GM18502 (cell line): ENCODE results near the gene NOP9.

Experiments
- ATAC-seq: cut with Tn5 transposase; IDR thresholded peaks from one replicate; pipeline ENCODE4 v1.9.1; 2021; ENCODE audit warnings: mild to moderate bottlenecking; ENCODE audit not compliant: unreplicated experiment, poor library complexity

Gene NOP9

DNA sequence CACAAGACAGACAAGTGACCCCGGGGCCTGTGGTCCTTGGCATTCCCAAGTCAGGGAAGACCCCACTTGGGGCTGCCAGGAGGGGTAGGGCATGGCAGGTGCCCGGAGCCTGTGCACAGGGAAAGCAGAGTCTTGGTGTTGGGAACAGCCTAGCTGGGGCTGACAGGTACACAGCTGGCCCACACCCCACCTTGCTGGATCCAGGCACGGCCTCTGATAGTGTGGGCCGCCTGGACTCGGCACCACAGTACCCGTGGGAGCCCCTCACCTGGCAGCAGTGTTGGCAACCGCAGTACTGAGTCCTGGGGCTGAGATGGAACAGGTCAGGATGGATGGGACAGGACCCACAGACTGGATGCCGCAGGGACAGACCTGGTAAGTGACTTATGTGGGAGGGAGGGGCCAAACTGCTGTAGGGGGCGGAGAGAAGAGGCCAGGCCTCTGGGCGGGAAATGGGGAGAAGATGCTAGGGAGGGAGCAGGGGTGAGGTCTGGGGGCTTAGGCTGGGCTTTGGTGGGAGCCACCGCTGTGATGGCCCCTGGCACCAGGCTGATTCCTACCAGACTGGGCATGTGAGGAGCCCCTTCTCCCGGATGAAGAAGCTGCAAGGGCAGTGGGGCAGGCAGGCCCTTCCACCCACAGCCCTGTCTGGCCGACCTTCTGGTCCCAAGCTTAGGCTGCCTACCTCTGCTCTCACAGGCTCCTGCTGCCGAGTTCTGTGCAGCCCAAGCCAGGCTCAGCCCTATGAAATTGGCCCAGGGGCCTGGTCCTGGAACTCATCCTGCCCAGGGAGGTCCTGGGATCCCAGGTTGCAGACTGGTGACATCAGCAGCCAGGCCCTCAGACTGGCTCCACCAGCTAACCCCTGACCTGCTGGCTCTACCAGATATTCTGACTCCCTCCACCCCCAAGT, 36.6 kb upstream of the NOP9 start, which contains the start of gene TGM1:
TGM1 (minus strand) TSS at position 357 of the 913 bp plus-strand sequence. CDS start 825 bp downstream, outside the sequence.
- ATAC-seq = no peak

DNA sequence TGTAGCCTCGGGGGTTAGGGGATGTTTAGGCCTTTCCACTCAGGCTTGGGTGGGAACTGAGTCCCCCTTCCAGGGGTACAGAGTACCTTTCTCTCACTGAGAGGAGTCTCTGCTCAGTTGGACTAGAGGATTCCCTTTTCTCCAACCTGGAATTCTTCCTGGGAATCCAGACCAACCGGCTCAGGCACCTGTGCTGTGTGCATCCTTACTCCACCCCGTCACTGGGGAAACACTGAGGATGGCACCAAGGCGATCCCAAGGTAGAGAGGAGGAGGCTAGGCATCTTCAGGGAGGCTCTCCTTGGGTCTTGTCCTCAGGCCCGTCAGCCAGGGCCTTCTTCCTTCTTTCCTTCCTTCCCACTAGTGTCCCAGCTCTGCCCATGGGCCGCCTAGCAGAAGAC, 35.8 kb upstream of the NOP9 start:
- ATAC-seq = no peak

DNA sequence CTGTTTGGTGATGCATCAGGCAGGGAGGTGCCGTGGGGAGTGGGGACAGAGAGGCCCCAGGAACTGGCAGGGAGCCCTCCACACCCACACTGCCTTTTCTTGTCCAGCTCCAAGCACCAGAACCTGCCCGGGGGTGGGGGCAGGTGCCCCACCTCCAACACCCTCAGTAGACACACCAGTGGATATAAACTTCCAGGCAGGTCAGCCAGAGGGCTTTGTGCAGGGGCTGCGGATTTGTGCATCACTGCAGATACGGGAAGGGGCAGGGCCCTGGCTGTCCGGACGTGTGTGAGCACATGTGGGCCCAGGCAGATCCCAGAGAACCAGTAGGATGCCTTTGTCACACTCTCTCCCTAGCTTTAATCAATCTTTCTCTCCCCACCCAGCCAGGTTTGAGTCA, 35.4 kb upstream of the NOP9 start:
- ATAC-seq = no peak

DNA sequence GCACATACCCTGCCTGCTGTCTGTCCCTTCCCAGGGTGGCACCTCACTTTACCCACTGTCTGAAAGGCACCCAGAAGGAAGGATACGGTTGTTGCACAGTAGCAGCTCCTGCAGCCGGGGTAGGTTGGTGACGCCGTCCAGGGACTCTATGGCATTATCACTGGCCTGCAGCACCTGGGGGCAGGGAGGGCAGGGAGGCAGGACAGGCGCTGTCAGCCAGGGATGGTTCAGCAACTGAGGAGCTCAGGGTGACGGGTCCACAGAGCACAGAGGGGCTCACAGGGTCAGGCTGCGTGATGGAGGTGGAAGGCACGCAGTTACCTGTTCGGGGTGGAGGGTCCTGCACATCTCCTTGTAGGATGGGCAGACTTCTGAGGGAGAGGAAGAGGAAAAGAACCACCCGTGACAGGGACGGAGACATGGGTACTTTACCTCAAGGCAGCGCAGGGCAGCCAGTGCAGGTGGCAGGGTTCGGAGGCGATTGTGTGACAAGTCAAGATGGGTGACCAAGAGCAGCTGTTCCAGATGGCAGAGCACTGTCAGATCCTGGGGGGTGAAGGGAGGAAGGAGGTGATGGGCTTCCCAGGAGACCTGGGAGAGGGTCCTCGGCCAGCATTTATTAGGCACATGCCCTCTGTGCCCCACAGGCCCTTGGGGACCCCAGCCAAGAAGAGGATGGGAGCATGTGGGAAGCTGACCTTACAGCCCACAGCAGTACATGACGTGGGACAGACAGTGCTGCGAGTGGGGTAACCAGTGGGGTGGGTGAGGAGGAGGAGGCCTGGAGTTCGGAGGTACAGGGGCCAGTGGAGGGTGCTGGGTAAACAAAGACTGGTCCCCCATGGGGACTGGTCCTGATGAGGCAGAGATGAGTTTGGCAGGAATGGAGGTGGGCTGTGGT, 33.1 kb upstream of the NOP9 start:
- ATAC-seq = no peak

DNA sequence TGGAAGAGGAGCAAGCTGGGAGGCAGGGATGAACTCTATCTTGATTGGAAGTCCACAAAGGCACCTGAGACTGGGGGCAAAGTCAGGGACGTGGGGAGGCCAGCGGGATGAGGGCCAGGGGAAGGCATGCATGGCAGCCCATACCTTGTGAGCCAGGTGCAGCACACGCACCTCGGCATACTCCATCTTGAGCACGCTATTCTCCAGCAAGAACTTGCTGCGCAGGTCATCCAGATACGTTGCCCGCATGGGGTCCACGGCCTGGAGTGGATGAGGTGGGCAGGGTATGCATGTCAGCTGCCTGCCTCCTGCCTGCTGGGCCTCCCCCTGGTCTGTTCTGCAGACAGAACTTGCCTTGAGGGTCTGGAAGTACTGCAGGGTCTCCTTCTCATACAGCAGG, 32.1 kb upstream of the NOP9 start:
- ATAC-seq = no peak

DNA sequence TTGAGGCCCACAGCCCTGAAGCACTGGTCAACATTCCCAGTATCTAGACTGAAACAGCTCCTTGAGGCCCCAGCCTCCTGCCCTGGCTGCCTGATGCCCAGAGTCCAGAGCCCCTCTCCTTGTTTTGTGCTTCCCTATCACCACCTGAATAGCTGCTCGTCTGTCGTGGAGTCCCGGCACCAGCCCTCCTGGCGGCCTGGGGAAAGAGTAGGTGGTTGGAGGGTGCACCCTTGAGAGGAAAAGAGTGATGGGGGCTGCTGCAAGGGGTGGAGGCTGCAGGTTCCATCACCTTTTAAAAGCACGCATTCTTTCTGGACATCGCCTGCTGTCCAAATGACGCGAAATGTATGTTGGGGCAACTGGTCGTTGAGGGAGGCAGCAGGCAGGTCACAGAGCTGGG, 31.4 kb upstream of the NOP9 start:
- no peak for ATAC-seq

DNA sequence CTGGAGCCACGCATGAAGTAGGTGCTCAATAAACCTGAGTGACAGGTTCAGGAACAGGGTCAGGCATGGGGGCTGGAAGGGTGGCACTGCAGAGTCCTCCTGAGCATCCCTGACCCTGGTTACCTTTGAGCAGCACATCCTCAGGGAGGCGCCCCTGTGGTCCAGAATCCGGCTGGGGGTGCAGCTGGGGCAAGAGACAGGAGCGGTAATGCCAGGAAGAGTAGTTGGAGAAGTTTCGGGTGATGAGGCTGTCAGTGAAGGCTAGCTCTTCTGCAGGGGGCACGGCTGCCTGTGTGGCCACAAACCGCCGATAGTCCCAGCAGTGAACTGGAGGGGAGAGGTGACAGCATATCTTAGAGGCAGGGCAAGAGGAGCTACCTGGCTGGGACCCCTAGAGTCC, 30.3 kb upstream of the NOP9 start:
- ATAC-seq = no peak

DNA sequence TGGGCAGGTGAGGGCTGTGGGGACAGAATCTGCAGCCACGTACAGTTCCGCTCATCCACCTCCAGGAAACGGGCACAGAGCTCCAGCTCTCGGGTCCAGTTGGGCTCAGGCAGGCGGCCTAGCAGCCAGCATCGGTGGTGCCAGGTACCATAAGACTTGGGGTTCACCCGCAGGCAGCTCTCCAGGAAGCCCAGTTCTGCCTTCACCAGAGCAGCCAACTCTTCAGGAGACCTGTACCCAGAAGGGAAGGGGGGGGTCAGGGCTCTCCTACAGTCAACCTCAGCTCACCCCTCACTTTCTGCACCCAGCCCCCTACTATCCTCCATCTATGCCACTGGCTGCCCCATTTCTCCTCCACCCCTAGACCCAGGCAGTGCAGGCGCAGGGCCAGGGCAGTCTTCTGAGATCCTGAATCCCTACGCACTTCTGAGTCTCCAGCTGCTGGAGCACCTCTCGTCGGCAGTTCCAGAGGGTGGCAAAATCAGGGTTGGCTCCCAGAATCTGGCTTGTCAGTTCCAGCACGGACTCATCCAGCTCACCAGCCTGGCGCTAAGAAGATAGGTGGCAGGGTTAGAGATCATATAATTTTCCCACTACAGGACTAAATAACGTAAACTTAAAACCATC, 29.6 kb upstream of the NOP9 start:
- no peak for ATAC-seq

DNA sequence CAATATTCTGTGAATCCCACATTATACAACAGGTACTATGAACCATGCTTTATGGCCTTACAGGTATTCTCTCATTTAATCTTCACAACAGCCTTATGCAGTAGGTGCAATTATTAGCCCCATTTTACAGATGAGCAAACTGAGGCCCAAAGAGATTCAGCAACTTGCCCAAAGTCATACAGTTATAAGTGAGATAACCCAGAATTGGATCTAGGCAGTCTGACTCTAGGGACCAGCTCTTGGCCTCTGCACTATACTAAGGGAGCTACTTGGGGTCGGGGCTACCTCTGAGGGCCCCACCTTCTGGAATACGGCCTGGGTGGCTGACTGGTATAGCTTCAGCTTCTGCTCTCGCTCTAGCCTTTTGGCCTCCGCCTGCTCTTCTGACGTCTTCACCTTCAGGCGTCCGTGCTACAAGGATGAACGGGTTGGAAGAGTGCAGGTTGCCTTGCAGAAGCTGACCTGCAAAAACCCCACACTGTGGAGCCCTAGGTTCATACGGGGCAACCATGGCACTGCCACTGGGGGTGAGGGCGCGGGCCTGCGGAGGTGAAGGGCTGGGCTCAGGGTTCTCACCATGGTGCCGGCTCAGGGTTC, 29.0 kb upstream of the NOP9 start:
- ATAC-seq = peak; percentile 1

DNA sequence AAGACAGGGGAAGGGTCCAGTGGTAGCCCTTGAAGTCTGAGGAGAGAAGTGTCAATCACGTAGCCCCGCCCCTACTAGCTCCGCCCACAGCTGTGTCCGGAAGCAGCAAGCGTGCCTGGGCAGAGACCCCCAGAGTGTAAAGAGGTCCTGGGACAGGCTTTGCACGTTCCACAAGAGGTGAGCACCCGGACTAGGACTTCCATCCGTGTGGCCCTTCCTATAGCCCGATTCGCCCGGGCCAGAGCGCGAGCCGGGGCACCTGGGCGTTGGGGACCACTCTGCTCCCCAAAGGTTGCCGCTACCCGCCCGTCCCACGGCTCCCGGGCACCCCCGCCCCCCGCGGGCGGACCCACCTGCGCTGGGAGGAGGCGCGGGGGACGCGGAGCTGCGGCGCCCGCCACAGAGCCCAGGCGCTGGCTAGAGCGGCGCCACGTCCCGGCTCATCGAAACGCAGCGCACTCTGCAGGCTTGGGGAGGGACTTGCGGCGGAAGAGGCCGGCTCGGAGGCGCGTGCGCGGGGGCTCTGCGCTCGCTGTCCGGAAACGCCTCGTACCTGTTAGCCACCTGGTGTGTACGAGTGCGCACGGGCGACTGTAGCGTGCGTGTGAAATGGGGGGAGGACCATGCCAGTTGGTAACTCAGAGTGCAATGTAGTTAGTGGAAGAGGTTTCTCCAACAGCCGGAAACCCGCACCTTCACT, 28.4 kb upstream of the NOP9 start, which contains the start of gene RABGGTA:
RABGGTA (minus strand) TSS at position 464 of the 700 bp plus-strand sequence. CDS start 482 bp downstream, outside the sequence.
- ATAC-seq = peak; percentile 89

DNA sequence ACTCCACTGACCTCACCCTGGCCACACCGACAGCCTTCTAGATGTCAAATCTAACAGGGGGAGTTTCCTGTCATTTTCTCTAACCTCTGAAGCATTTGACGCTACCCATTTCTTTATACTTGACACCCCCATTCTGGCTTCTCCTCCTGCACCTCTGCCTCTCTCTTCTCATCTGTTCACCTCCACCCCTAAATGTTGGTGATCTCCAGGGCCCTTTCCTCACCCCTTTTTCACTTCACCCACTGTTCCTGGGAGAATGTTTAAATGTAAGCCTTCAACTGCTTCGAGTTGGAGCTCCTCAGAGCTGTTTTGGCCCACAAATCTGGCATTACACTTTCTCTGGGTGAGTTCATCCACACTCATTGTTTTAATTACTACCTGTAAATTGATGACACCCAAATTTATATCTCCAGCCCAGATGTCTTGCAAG, 27.8 kb upstream of the NOP9 start:
- ATAC-seq = no peak

DNA sequence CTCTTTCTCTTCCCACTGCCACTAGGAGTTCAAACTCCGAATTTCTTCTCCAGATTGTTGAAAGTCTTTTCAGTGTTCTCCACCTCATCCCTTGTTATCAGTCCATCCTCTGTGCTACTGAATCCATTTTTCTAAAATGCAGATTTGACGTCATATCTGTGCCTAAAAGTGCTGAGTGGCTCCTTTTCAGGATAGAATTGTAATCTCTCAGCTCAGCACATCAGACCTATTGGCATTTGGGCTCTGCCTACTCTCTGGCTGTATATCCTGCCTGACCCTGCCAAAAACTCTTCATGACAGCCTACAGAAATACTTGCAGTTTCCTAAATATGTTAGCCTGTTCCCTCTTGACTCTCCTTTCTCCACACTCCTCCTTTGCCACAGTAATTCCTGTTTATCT, 27.2 kb upstream of the NOP9 start:
- ATAC-seq = no peak

DNA sequence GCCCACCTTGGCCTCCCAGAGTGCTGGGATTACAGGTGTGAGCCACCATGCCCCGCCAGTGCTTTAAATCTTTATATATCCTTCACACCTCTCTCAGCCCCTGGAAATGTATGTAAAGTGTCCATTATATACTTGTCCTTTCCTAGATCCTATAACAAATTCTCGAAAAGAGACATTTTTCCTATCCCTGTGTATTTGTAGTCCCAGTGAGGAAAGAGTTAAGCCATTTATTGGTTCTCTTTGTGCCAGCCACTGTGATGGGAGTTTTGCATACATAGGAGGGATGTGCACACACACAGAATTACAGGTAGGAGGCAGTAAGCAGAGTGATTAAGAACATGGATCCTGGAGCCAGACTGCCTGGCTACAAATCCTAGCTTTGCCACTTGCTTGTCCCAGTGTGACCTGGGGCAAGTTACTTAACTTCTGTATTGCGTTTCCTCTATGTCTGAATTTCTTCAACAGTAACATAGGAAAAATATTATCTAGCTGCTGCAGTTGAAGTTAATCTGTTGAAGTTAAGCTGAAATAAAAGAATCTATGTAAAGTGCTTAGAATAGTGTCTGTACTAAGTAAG, 26.1 kb upstream of the NOP9 start:
- ATAC-seq = no peak

DNA sequence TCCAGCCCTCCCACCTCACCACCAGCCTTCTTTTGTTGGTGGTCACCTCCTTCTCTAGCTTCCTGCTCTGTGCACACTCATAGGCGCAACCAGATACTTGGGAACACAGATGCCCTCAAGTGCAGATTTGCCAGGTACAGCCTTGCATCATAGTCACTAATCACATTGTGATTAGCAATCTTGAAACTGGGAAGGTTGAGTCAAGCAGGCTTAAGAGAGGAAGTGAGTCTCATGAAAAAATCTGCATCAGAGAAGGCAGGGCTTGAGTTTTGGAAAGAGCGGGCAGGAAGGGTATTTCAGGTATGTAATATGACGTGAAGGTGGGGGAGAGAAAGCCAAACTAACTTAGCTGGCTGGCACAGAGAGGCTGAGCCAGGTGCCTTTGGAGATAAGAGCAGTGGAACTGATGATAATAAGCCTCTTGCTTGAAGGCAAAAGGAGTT, 25.5 kb upstream of the NOP9 start:
- ATAC-seq = peak; percentile 50

DNA sequence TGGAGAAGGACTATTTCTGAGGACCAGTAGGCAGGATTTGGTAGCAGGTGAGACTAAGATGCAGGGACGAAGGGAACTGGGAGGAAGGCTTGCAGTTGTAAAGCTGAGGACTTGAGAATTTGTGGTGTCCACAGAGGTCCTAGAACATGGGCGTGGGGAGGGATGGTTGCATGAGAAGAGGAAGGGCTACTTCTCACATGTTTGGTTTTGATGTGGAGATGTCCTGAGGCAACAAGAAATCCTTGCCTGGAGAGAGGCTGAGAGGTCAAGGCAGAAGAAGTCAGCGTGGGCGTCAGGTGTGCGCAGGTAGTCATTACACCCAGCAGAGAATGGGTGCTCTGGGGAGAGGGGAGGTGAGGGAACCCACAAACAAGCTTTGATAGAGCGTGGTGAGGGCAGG, 22.6 kb upstream of the NOP9 start:
- ATAC-seq = no peak

DNA sequence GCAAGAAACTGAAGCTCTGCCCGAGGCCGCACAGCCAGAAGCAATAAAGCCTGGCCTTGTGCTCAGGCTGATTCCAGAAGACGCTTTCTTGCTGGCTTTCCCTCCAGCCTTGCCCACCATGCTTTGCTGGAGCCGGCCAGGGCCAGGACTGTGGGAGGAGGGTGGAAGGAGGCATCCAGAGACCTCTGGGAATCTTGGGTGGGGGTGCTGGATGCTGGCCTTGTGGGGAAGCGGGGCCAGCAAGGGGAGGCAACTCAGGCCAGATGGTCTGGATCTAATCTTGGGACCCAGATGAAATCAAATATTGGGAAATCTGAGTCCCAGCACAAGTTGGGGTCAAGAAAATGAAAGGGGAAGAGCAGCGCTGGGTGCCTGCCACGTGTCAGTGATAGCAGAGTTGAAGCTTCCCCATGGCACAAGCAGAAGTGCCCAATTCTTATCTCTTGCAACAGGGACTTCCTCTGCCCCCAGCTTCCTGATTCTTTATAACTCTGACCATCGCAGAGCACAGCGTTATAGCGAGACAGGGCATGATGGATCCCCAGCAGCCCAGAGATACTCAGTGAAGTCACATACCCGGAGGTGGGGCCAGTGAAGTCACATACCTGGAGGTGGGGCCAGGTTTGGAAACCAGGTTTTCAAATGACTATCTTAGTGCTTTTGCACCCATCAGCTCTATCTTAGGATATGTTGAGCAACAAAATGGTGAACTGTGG, 21.9 kb upstream of the NOP9 start:
- no peak for ATAC-seq

DNA sequence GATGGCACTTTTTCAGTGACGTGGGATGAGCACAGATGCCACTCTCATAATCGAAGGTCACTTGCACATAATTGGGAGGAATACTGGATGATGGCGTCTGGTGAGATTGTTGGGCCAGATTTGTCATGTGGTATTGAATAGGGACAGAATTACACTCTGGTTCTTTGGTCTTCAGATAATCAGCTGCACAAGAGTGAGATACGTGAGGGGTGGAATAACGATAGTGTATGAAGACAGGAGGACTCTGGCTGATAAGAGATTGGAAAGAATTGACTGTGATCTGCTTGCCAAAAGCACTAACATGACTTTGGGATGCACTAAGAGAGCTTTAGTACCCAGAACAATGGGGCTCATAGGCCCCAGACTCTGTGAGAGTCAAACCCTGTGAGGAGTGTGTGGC, 21.2 kb upstream of the NOP9 start:
- ATAC-seq = no peak
